Lower lobe of right lung (tissue), 2 donors: Measurements from ENCODE around the gene CADPS2. TPM values are rescaled to one million over a fixed set of nuclear protein-coding genes. Genes with fewer than 3 reads are reported as not detected.

Experiments used
- ATAC-seq, 2 donors: fragments of 200-7000 bp; cut with Tn5 transposase; one replicate each; pipeline ENCODE4 v1.9.1; 2020 to 2022; ENCODE audit warnings: mild to moderate bottlenecking in 2 of 2, moderate library complexity in 2 of 2
- DNase-seq: peaks from one replicate; pipeline ENCODE4 v3.0.0-alpha.2; 2020
- H3K27ac ChIP-seq: fragments of 200-600 bp; one replicate; pipeline ENCODE4 v1.8.0; 2022
- H3K27me3 ChIP-seq: fragments of 200-600 bp; one replicate; pipeline ENCODE4 v1.8.0; 2022; ENCODE audit warnings: low read depth
- H3K36me3 ChIP-seq: fragments of 200-600 bp; one replicate; pipeline ENCODE4 v1.8.0; 2022; ENCODE audit warnings: mild to moderate bottlenecking
- H3K4me1 ChIP-seq: fragments of 200-600 bp; one replicate; pipeline ENCODE4 v1.8.0; 2022
- H3K4me3 ChIP-seq: fragments of 200-600 bp; one replicate; pipeline ENCODE4 v1.8.0; 2022; ENCODE audit warnings: mild to moderate bottlenecking
- H3K9me3 ChIP-seq: fragments of 200-600 bp; one replicate; pipeline ENCODE4 v1.8.0; 2022
- intact Hi-C: fragments of 100-400 bp; cut with DNase I; formaldehyde crosslinking; loops from one replicate; pipeline ENCODE4 v1.11.0; 2022
- total RNA-seq: library from RNA; stranded (reverse); fragmentation: NEBNext Ultra II Directional; extraction: Animal tissue kit (Norgen Biotek cat#: 25700); gene quantifications from one replicate; pipeline ENCODE4 v1.2.1, GENCODE V29; 2021
- TF ChIP-seq, protein P1 (sequence below): fragments of 200-600 bp; IDR thresholded peaks from one replicate; pipeline ENCODE4 v1.8.0; 2022; ENCODE audit warnings: antibody characterized with exemption, mild to moderate bottlenecking
- donor health status: DM: no; HTN: yes; CAD: no; lungs with severe emphysema.

The CADPS2 gene
- total RNA-seq, 1 donor from 2014 or later = 41.1 TPM

DNA sequence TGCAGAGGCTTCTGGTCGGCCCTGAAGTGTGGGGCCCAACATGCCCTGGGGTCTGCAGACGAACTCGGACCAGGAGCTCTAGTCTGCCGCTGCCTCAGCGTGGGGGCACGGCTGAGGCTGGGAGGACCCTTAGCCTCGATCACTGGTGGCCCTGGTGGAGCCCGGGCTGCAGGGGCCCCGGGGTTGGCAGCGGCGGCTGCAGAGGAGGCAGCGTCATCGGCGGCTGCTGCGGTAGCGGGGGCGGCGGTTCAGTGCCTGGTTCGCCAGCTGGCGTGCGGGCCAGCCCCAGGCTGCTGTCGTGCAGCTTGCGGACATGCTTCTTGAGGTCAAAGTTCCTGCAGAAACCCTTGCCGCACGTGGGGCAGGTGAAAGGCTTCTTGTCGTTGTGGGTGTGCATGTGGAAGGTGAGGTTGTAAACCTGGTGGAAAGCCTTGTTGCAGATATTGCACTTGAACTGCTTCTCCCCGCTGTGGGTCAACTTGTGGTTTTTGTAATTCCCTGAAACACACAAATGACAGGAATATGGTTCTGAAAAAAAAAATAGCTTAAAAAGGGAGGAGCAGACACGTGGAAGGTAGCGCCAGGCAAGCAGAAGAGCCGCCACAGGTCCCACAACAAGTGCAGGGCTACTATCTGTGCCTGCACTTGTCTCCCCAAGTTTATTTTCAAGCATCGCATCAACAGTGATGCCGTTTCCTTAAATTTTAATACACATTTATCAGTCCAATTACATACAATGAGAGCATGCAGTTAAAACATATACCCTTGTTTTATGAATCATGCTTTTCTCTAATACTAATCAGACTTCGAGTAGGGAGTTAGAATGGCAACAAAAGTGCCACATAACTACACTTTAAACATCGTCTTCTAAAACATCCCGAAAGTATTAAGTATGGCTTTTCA, 584.2 kb downstream of the CADPS2 start:
- DNase-seq (no peak), ATAC-seq (no peak)
- H3K4me1 ChIP-seq = peaks cover 33% of the 10 kb centered on the region
- H3K27ac ChIP-seq = no peak overlapping the region
- no peaks in the 10 kb centered on the region for H3K9me3 ChIP-seq
- peaks cover 99% of the 10 kb centered on the region for H3K27me3 ChIP-seq
- intact Hi-C loops = no loop called here
- TF ChIP-seq, protein P1, sequence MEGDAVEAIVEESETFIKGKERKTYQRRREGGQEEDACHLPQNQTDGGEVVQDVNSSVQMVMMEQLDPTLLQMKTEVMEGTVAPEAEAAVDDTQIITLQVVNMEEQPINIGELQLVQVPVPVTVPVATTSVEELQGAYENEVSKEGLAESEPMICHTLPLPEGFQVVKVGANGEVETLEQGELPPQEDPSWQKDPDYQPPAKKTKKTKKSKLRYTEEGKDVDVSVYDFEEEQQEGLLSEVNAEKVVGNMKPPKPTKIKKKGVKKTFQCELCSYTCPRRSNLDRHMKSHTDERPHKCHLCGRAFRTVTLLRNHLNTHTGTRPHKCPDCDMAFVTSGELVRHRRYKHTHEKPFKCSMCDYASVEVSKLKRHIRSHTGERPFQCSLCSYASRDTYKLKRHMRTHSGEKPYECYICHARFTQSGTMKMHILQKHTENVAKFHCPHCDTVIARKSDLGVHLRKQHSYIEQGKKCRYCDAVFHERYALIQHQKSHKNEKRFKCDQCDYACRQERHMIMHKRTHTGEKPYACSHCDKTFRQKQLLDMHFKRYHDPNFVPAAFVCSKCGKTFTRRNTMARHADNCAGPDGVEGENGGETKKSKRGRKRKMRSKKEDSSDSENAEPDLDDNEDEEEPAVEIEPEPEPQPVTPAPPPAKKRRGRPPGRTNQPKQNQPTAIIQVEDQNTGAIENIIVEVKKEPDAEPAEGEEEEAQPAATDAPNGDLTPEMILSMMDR = no peak
- H3K36me3 ChIP-seq = no peaks in the 10 kb centered on the region
- H3K4me3 ChIP-seq = no peak overlapping the region

DNA sequence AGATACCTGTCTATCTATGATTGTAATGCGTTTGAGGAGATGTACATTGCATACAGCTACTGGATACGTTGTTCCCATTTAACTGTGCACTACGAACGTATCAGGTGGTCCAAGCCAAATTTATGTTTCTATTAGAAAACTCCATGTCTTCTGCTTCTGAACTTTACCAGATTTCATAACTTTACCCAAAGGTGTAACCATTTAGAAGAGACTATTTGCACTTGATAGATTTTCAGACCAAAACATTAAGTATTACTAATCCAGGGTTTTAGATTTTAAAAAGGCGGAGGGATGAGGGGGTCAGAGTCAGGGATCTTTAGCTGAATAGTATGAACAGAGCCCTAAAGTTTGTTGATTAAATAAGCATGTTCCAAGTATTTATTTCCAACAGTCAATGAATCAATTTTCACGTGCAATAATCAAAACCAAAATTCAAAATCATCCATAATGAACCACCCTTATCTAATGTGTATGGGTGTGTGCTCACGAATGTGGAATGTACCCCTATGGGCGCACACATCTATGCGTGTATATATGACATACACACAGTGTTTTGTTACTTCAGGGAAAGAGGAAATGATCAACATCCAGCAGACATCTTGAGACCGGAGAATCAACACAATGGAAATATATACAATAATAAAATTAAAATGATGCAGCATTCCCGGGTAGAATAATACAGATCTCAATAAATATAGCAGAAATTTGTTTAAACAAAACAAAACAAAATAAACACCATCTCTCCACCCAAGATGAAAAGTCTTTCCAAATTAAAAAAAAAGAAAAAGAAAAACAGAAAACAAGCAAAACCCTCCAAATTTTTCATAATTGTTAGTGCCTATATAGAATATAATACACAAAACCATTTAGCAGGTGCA, 585.1 kb downstream of the CADPS2 start:
- intact Hi-C loops = no loop called here
- DNase-seq = no peak
- TF ChIP-seq, protein P1 = no peak
- Histone ChIP-seq H3K9me3 (no peaks in the 10 kb centered on the region), H3K4me1 (peaks cover 31% of the 10 kb centered on the region), H3K27me3 (peaks cover 90% of the 10 kb centered on the region), H3K4me3 (no peak overlapping the region), H3K36me3 (no peaks in the 10 kb centered on the region), H3K27ac (no peak overlapping the region)
- ATAC-seq = no peak

DNA sequence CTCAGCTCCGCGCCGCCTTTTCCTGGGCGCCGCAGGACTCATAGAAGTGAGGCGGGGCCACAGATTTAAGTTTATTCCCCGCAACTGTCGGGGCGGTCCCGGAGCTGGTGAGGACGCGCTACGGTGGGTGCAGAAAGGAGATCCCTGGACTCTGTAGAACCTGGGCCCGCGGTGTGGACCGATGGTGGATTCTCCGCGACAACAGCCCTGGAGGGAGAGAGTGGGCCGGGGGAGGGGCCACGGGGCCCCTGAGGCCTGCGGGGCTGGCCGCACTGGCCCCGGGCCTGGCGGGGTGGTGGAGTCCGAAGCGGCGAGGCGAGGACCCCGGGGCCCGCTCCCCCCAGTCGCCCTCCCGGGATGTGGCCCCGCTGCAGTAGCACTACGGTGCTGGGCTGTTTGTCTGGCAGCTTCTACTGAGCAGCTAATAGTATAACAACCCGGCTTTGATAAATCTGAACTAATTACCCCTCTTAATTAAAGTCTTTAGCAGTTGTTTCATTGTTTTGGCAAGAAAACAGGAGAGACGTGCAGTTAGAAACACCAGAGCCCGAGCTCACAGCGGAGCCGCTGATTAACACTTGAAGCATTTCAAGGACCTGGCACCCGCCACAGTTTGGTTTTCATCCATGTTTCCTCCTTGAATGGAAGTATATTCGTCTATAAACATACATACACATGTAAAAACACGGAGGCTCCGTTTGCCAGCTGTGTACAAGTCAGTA, 585.9 kb downstream of the CADPS2 start:
- TF ChIP-seq, protein P1 = no peak
- peak; percentile 22 to 56 for ATAC-seq
- Histone ChIP-seq H3K4me1 (peaks cover 23% of the 10 kb centered on the region), H3K4me3 (no peak overlapping the region), H3K36me3 (no peaks in the 10 kb centered on the region), H3K27ac (no peak overlapping the region), H3K27me3 (peaks cover 88% of the 10 kb centered on the region), H3K9me3 (no peaks in the 10 kb centered on the region)
- intact Hi-C loops = no loop called here
- peak; percentile 49 for DNase-seq

GRCh38 chr7:122299624-122300210, 586.5 kb downstream of the CADPS2 start:
- intact Hi-C loops = no loop called here
- no peaks in the 10 kb centered on the region for H3K9me3 ChIP-seq
- peaks cover 16% of the 10 kb centered on the region for H3K4me1 ChIP-seq
- no peak for DNase-seq
- no peak overlapping the region for H3K27ac ChIP-seq
- no peaks in the 10 kb centered on the region for H3K36me3 ChIP-seq
- TF ChIP-seq, protein P1 = no peak
- ATAC-seq = no peak
- H3K27me3 ChIP-seq = peaks cover 82% of the 10 kb centered on the region
- H3K4me3 ChIP-seq = no peak overlapping the region

GRCh38 chr7:122298618-122299017, 587.6 kb downstream of the CADPS2 start:
- Histone ChIP-seq H3K36me3 (no peaks in the 10 kb centered on the region), H3K27me3 (peaks cover 71% of the 10 kb centered on the region), H3K27ac (no peak overlapping the region), H3K4me3 (no peak overlapping the region), H3K9me3 (no peaks in the 10 kb centered on the region), H3K4me1 (peaks cover 14% of the 10 kb centered on the region)
- intact Hi-C loops = no loop called here
- ATAC-seq = no peak
- TF ChIP-seq, protein P1 = no peak
- DNase-seq = no peak
